ENCODE data around the gene KIF1A.

Gene KIF1A

DNA sequence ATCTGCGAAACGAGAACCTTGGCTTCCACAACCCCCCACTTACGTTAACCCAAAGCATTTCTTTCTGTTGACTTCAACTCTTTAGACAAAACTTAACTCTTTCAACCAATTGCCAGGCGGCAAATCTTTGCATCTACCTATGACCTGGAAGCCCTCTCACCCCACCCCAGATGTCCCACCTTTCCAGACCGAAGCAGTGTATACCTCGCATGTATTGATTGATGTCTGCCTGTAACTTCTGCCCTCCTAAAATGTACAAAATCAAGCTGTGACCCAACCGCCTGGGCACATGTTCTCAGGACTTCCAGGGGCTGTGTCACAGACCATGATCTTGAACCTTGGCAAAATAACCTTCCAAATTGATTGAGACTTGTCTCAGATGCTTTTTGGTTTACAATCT is 149.6 kb downstream of the KIF1A start:
- TF ChIP-seq EZH2 (optimal IDR thresholded peaks at IDR 0.05; ENCODE audit: low read depth, low read length) (no peak), EZH2phosphoT487 (IDR thresholded peaks at IDR 0.05; ENCODE audit: low read length) (no peak)
- TF ChIP-seq, protein P1, sequence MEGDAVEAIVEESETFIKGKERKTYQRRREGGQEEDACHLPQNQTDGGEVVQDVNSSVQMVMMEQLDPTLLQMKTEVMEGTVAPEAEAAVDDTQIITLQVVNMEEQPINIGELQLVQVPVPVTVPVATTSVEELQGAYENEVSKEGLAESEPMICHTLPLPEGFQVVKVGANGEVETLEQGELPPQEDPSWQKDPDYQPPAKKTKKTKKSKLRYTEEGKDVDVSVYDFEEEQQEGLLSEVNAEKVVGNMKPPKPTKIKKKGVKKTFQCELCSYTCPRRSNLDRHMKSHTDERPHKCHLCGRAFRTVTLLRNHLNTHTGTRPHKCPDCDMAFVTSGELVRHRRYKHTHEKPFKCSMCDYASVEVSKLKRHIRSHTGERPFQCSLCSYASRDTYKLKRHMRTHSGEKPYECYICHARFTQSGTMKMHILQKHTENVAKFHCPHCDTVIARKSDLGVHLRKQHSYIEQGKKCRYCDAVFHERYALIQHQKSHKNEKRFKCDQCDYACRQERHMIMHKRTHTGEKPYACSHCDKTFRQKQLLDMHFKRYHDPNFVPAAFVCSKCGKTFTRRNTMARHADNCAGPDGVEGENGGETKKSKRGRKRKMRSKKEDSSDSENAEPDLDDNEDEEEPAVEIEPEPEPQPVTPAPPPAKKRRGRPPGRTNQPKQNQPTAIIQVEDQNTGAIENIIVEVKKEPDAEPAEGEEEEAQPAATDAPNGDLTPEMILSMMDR (IDR thresholded peaks at IDR 0.05; ENCODE audit: low read length): no peak
- no peak overlapping the region for H3K9ac ChIP-seq (ENCODE audit: low read length)
- H3K27ac ChIP-seq (ENCODE audit: low read length): no peak overlapping the region
- no peaks in the 10 kb centered on the region for H3K9me2 ChIP-seq (replicated peaks; ENCODE audit: insufficient read depth, low read length)
- peaks cover 55% of the 10 kb centered on the region for H3K27me3 ChIP-seq (replicated peaks; ENCODE audit: insufficient read depth, low read length)
- no peaks in the 10 kb centered on the region for H3K9me3 ChIP-seq (replicated peaks; ENCODE audit: insufficient read depth, low read length)
- no peak for DNase-seq
- no peaks in the 10 kb centered on the region for H3K36me3 ChIP-seq (replicated peaks; ENCODE audit: insufficient read depth, low read length)
- H4K20me1 ChIP-seq (ENCODE audit: insufficient read depth, low read length): no peaks in the 10 kb centered on the region
- no peaks in the 10 kb centered on the region for H3F3A ChIP-seq (ENCODE audit: insufficient read depth, low read length)
- H2AFZ ChIP-seq (ENCODE audit: low read length): no peak overlapping the region
- no peaks in the 10 kb centered on the region for H3K79me2 ChIP-seq (ENCODE audit: low read length)
- no peak overlapping the region for H3K4me3 ChIP-seq (ENCODE audit: low read length)
- H3K4me1 ChIP-seq (ENCODE audit: low read length): no peaks in the 10 kb centered on the region
- H3K4me2 ChIP-seq (ENCODE audit: low read depth, low read length): no peak overlapping the region

DNA sequence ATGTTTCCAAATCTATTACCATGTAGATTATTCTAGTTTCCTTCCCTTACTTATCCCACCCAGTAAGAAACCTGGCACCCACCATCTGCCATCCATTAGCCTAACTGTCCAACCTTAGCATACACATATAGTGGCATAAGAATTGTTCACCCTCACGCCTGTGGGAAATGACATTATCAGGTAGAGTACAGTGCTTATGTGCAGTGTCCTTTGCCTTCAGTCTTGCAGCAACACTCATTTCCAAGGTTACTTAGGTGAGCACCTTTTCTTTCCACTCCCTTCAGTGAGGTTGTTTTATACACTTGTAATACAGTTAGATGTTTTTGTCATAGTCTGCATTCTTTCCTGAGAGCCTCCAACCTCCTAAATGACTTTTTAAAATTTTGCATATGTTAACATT is 155.4 kb downstream of the KIF1A start:
- H3K27ac ChIP-seq (ENCODE audit: low read length): no peak overlapping the region
- TF ChIP-seq, protein P1 (IDR thresholded peaks at IDR 0.05; ENCODE audit: low read length): no peak
- TF ChIP-seq EZH2phosphoT487 (IDR thresholded peaks at IDR 0.05; ENCODE audit: low read length) (no peak), EZH2 (optimal IDR thresholded peaks at IDR 0.05; ENCODE audit: low read depth, low read length) (no peak)
- no peaks in the 10 kb centered on the region for H3K9me2 ChIP-seq (replicated peaks; ENCODE audit: insufficient read depth, low read length)
- DNase-seq: no peak
- H3K9me3 ChIP-seq (replicated peaks; ENCODE audit: insufficient read depth, low read length): no peaks in the 10 kb centered on the region
- H4K20me1 ChIP-seq (ENCODE audit: insufficient read depth, low read length): no peaks in the 10 kb centered on the region
- no peak overlapping the region for H3K4me3 ChIP-seq (ENCODE audit: low read length)
- H3K79me2 ChIP-seq (ENCODE audit: low read length): no peaks in the 10 kb centered on the region
- no peaks in the 10 kb centered on the region for H3K4me1 ChIP-seq (ENCODE audit: low read length)
- no peak overlapping the region for H3K9ac ChIP-seq (ENCODE audit: low read length)
- H3F3A ChIP-seq (ENCODE audit: insufficient read depth, low read length): no peaks in the 10 kb centered on the region
- peaks cover 67% of the 10 kb centered on the region for H3K27me3 ChIP-seq (replicated peaks; ENCODE audit: insufficient read depth, low read length)
- no peaks in the 10 kb centered on the region for H3K36me3 ChIP-seq (replicated peaks; ENCODE audit: insufficient read depth, low read length)
- H3K4me2 ChIP-seq (ENCODE audit: low read depth, low read length): no peak overlapping the region
- no peak overlapping the region for H2AFZ ChIP-seq (ENCODE audit: low read length)

Measured in MM.1S (cell line).